HL-60 (cell line): ENCODE results near the gene TBX10.

Experiments used
- DNase-seq, 2 experiments: peaks; one replicate each; pipeline ENCODE4 v3.0.0-alpha.2; 2010 to 2020; ENCODE audit warnings: low read depth in 1 of 2, low spot score in 1 of 2
- H3K27ac ChIP-seq: fragments of 250-450 bp; sonication (Bioruptor Pico); replicated peaks from 2 replicates; pipeline ENCODE4 v1.5.1; 2020; ENCODE audit warnings: mild to moderate bottlenecking, moderate library complexity
- H3K27me3 ChIP-seq: fragments of 250-450 bp; sonication (Bioruptor Pico); 2 replicates; pipeline ENCODE4 v1.5.1; 2021; ENCODE audit warnings: mild to moderate bottlenecking, moderate library complexity; ENCODE audit not compliant: insufficient read depth, poor library complexity, severe bottlenecking
- H3K4me3 ChIP-seq: replicated peaks from 2 replicates; pipeline ENCODE4 v1.5.1; 2011; ENCODE audit warnings: mild to moderate bottlenecking, control low read depth, low read length; ENCODE audit not compliant: insufficient read depth
- GABPA ChIP-seq: IDR thresholded peaks from 2 replicates; pipeline ENCODE4 v1.6.1; 2012; ENCODE audit warnings: low read depth
- POLR2AphosphoS5 ChIP-seq: IDR thresholded peaks from 2 replicates; pipeline ENCODE4 v1.6.1; 2012; ENCODE audit warnings: low read depth
- SPI1 ChIP-seq: IDR thresholded peaks from 2 replicates; pipeline ENCODE4 v1.6.1; 2012; ENCODE audit warnings: low read depth, mild to moderate bottlenecking, borderline replicate concordance
- TF ChIP-seq, protein P1 (sequence below): IDR thresholded peaks from 2 replicates; pipeline ENCODE4 v1.6.1; 2012; ENCODE audit warnings: low read depth; ENCODE audit not compliant: insufficient replicate concordance
- TF ChIP-seq, protein P2 (sequence below): IDR thresholded peaks from one replicate; pipeline ENCODE4 v1.5.1; 2011; ENCODE audit warnings: low read length, control low read depth, inconsistent platforms; ENCODE audit not compliant: insufficient read depth

The TBX10 gene

DNA sequence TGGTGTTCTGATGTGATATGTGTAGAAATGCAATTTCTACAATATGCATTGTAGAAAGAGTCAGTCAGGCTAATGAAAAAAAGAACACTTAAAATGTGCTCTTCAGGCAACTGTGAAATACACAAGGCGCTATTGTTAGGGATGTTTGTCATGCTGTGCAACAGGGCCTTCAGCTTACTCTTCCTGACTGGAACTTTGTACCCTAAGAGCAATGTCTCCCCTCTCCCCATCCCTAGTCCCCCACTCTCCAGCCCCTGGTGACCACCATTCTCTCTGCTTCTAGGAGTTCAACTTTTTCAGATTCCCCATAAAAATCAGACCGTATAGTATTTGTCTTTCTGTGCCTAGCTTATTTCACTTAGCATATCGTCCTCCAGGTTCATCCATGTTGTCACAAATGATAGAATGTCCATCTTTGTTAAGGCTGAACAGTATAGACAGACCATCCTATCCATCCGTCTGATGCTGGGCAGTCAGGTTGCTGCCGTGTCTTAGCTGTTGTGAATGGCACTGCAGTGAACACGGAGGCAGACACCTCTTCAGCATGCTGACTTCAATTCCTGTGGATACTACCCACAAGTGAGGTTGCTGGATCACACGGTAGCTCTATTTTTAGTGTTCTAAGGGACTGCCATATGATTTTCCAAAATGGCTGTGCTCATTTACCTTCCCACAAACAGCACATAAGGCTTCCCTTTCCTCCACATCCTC lies 22.2 kb downstream of the TBX10 start:
- Histone ChIP-seq H3K27me3 (no peaks in the 10 kb centered on the region), H3K27ac (no peak overlapping the region), H3K4me3 (no peak overlapping the region)
- DNase-seq: no peak
- no peak for TF ChIP-seq POLR2AphosphoS5
- TF ChIP-seq GABPA: no peak
- TF ChIP-seq, protein P1, sequence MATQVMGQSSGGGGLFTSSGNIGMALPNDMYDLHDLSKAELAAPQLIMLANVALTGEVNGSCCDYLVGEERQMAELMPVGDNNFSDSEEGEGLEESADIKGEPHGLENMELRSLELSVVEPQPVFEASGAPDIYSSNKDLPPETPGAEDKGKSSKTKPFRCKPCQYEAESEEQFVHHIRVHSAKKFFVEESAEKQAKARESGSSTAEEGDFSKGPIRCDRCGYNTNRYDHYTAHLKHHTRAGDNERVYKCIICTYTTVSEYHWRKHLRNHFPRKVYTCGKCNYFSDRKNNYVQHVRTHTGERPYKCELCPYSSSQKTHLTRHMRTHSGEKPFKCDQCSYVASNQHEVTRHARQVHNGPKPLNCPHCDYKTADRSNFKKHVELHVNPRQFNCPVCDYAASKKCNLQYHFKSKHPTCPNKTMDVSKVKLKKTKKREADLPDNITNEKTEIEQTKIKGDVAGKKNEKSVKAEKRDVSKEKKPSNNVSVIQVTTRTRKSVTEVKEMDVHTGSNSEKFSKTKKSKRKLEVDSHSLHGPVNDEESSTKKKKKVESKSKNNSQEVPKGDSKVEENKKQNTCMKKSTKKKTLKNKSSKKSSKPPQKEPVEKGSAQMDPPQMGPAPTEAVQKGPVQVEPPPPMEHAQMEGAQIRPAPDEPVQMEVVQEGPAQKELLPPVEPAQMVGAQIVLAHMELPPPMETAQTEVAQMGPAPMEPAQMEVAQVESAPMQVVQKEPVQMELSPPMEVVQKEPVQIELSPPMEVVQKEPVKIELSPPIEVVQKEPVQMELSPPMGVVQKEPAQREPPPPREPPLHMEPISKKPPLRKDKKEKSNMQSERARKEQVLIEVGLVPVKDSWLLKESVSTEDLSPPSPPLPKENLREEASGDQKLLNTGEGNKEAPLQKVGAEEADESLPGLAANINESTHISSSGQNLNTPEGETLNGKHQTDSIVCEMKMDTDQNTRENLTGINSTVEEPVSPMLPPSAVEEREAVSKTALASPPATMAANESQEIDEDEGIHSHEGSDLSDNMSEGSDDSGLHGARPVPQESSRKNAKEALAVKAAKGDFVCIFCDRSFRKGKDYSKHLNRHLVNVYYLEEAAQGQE: no peak
- no peak for TF ChIP-seq SPI1
- TF ChIP-seq, protein P2, sequence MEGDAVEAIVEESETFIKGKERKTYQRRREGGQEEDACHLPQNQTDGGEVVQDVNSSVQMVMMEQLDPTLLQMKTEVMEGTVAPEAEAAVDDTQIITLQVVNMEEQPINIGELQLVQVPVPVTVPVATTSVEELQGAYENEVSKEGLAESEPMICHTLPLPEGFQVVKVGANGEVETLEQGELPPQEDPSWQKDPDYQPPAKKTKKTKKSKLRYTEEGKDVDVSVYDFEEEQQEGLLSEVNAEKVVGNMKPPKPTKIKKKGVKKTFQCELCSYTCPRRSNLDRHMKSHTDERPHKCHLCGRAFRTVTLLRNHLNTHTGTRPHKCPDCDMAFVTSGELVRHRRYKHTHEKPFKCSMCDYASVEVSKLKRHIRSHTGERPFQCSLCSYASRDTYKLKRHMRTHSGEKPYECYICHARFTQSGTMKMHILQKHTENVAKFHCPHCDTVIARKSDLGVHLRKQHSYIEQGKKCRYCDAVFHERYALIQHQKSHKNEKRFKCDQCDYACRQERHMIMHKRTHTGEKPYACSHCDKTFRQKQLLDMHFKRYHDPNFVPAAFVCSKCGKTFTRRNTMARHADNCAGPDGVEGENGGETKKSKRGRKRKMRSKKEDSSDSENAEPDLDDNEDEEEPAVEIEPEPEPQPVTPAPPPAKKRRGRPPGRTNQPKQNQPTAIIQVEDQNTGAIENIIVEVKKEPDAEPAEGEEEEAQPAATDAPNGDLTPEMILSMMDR: no peak

DNA sequence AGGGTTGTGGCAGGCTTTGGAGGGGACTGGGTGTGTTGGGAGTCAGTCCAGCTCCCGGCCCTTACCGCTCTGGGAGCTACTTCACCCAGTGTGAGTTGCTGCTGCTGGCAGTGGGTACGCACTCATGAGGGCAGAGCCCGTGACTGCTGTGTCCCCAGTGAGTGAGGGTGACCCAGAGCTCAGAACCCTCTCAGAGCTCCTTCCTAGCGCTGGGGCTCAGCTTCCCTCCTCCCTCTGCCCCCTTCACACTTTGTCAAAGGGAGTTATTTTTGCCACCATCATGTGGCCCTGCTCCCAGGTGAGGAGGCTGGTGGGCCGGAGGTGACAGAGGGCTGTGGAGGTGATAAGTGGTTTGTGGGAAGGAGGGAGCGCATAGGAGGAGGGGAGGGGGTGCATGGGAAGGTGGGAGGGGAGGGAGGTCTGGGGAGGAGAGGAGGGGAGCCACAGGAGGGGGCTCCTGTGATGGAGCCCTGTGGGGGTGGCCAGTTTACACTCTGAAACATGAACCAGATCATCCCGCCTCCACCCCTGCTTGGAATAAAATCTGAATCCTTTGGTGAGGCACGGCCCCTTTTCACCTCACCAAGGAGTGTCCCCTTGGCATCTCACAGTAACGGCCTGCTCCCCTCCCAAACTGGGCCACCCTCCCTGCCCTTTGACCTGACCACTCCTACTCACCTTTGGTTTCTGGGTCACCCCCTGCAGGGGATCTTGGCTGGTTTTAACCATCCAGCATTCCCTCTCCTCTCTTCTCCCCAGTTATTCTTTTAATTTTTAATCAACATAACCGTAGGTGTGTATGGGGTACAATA lies 22.9 kb downstream of the TBX10 start:
- Histone ChIP-seq H3K27me3 (no peaks in the 10 kb centered on the region), H3K4me3 (no peak overlapping the region), H3K27ac (no peak overlapping the region)
- TF ChIP-seq POLR2AphosphoS5 (no peak), GABPA (no peak), SPI1 (no peak)
- TF ChIP-seq, protein P1: no peak
- TF ChIP-seq, protein P2: no peak
- no peak for DNase-seq

DNA sequence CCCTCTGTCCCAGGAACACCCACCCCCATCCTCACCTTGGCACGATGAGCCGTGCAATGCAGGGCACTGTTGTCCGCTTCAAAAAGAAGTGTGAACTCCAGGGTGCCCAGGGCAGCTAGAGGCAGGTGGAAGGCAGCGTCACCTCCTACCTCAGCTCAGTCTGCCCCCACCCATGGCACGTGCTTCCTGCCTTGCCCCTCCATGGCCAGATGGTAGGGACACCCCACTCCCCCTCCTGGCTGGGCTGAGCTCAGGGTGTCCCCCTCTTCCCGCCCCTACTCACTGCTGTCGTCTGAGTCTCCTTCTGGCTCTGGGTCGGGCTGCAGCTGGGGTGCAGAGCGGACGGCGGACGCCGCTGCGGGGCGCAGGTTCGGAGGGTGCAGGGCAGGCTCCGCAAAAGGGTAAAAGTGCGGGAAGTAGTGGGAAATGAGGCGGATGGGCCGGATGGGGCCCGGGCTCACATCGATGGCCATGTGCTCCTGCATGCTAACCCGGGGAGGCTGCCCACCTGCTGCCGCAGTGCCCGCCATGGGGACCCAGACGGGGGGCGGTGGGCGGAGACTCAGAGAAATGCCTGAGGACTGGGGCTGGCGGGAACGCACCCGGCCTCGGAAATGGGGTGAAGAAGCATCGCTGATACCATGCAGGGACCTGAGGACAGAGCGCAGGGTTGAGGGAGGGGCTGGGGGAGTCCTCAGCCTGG lies 23.7 kb downstream of the TBX10 start:
- H3K4me3 ChIP-seq: no peak overlapping the region
- no peak overlapping the region for H3K27ac ChIP-seq

More for the DNA sequence above, 23.7 kb downstream of the TBX10 start:
- no peaks in the 10 kb centered on the region for H3K27me3 ChIP-seq
- DNase-seq: no peak
- TF ChIP-seq POLR2AphosphoS5: no peak; the same call in 1 of the 2 replicates
- TF ChIP-seq, protein P1: no peak
- TF ChIP-seq, protein P2: no peak
- TF ChIP-seq GABPA: no peak
- no peak for TF ChIP-seq SPI1
